ENCODE data around the gene MFSD2A.
"Not testable (repeated sequence)": the region's sequence is repeated elsewhere in the genome, so short reads cannot be mapped to it uniquely, and the experiment has no call there.

The MFSD2A gene

DNA sequence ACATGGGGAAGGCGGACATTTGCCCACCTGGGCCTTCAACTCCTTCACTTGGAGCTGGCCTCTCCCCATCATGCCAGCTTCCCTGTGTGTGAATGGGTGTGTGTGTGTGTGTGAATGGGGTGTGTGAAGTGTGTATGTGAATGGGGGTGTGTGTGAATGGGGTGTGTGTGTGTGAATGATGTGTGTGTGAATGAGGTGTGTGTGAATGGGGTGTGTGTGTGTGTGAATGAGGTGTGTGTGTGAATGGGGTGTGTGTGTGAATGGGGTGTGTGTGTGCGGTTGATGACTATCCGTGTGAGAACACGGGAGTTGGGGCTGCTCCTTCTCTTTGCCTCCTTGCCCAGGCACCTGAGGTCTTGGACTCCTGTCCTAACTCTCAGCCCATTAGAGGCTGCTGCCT lies 9.6 kb downstream of the MFSD2A start:
- DNase-seq (ENCODE audit: extremely low read depth in 1 of 2, low read depth in 1 of 2): no peak

GRCh38 chr1:39965044-39965443 lies 10.1 kb downstream of the MFSD2A start:
- DNase-seq (ENCODE audit: extremely low read depth in 1 of 2, low read depth in 1 of 2): no peak

GRCh38 chr1:39969048-39969447 lies 14.1 kb downstream of the MFSD2A start:
- no peak for DNase-seq (ENCODE audit: extremely low read depth in 1 of 2, low read depth in 1 of 2)

GRCh38 chr1:39969531-39970270 lies 14.8 kb downstream of the MFSD2A start:
- no peak for DNase-seq (ENCODE audit: extremely low read depth in 1 of 2, low read depth in 1 of 2)

- DNase-seq (ENCODE audit: extremely low read depth in 1 of 2, low read depth in 1 of 2): no peak
Measured at GRCh38 chr1:39970274-39970673, 15.3 kb downstream of the MFSD2A start.

- DNase-seq (ENCODE audit: extremely low read depth in 1 of 2, low read depth in 1 of 2): no peak
Measured at GRCh38 chr1:39971138-39971537, 16.2 kb downstream of the MFSD2A start.

- DNase-seq (ENCODE audit: extremely low read depth in 1 of 2, low read depth in 1 of 2): peak; percentile 28 to 33
Measured at GRCh38 chr1:39973503-39974135, 18.7 kb downstream of the MFSD2A start.

DNA sequence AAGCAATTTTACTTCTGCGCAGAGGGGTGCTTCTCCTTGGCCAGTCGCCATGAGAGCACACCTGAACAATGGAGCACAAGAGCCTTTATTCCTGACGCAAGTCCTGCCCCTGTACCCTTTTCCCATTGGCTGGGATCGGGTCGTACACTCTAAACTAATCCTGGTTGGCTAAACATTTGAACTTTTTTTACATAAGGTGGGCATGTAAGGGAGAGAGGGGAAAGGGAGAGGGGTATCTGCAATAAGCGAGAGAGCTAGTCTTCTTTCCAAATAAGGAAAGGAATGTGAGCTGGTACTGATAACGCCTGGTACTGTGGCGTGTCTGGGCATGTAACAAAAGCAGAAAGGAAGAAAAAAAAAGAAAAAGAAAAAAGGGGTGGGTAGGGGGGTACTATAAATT lies 21.8 kb downstream of the MFSD2A start:
- no peak for DNase-seq (ENCODE audit: extremely low read depth in 1 of 2, low read depth in 1 of 2)

GRCh38 chr1:39977202-39977601 lies 22.3 kb downstream of the MFSD2A start:
- no peak for DNase-seq (ENCODE audit: extremely low read depth in 1 of 2, low read depth in 1 of 2)

DNA sequence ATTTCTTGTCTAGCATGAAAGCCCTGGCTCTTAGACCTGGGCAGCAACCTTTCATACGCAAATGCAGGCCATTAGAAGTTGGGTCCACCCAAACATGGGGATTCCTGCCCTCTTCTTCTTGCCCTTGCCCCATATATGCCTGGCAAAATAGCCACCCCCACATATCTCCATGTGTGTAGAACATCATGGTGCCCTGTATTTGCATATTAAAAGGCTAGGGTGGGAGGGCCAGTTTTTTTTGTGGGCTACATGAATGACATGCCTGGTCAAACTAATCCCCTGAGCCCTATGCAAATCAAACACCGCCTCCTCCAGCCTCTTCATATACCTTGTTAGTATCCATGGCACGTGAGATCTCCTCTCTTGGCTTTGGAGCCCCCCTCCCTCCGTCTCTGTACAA lies 24.7 kb downstream of the MFSD2A start:
- no peak for DNase-seq (ENCODE audit: extremely low read depth in 1 of 2, low read depth in 1 of 2)

DNA sequence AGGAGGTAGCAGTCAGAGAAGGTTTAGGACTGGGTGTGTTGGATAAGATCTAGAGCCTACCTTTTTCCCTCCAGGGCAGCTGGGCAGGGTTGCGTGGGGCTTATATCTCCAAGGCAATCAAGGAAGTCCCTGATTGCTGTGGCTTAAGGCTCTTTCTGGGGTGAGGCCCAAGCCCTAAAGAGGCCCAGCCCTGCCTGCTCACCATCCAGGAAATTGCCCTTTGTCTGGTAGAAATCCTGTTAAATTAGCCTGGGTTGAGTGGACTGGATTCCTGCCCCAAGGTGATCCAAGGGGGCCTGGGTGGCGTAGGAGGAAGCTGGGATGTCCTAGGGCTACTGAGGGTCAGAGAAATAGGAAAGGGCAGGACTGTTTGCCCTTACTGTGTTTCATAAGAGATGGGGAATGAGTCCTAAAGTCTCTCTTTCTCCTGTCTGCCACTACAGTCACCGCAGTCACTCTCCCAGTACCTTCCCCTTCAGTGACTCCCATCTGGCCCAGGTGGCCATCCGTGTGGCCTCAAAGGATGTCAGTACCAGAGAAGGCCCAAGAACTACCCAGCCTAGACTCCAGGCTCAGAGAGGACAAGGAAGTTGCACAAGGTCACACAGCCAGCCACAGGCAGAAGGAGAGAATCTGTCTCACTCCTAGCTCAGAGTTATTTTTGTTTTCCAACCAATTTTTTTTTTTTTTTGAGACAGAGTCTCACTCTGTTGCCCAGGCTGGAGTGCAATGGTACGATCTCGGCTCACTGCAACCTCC lies 25.8 kb downstream of the MFSD2A start:
- DNase-seq (ENCODE audit: extremely low read depth in 1 of 2, low read depth in 1 of 2): no peak

DNA sequence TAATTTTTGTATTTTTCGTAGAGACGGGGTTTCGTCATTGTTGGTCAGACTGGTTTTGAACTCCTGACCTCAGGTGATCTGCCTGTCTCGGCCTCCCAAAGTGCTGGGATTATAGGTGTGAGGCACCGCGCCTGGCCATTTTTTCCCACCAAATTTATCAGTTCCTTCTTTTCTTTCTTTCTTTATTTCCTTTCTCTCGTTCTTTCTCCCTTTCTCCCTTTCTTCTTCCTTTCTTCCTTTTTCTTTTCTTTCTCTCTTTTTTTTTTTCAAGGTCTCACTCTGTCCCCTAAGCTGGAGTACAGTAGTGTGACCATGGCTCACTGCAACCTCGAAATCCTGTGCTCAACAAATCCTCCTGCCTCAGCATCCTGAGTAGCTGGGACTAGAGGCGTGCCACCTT lies 26.4 kb downstream of the MFSD2A start:
- DNase-seq (ENCODE audit: extremely low read depth in 1 of 2, low read depth in 1 of 2): no peak

DNA sequence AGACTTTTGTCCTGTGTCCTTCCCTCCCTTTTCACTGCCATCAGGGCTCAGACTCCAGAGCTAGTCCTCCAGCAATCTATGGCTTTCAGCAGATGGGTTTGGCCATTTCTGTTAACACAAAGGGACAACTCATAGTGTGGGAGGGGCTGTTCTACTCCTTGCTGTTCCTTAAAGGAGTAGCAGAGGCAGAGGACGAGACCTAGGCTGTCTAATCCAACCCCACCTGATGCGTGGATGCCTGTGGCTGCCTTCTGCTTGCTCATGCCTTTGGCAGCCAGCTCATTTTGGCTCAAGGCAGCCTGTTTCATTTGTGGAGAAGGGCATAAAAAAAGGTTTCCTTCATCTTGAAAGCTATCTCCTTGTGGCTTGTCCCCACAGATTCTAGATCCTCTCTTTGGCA lies 27.0 kb downstream of the MFSD2A start:
- DNase-seq (ENCODE audit: extremely low read depth in 1 of 2, low read depth in 1 of 2): no peak

DNA sequence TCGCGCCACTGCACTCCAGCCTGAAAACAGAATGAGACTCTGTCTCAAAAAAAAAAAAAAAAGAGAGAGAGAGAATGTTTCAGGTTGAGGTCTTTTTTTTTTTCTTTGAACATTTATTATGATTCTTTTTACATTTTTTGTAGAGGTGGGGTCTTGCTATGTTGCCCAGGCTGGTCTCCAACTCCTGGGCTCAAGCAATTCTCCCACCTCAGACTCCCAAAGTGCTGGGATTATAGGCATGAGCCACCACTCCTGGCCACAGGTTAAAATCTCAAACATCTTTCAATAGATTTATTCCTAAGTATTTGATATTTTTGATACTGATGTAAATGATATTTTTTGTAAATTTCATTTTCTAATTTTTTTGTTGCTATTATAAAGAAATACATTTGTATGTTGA lies 29.5 kb downstream of the MFSD2A start:
- DNase-seq (ENCODE audit: extremely low read depth in 1 of 2, low read depth in 1 of 2): not testable (repeated sequence)

GRCh38 chr1:39984951-39985350 lies 30.0 kb downstream of the MFSD2A start:
- DNase-seq (ENCODE audit: extremely low read depth in 1 of 2, low read depth in 1 of 2): no peak

- no peak for DNase-seq (ENCODE audit: extremely low read depth in 1 of 2, low read depth in 1 of 2)
Measured at GRCh38 chr1:39987869-39988268, 32.9 kb downstream of the MFSD2A start.

GRCh38 chr1:39988618-39989343 lies 33.8 kb downstream of the MFSD2A start:
- no peak for DNase-seq (ENCODE audit: extremely low read depth in 1 of 2, low read depth in 1 of 2)

- no peak for DNase-seq (ENCODE audit: extremely low read depth in 1 of 2, low read depth in 1 of 2)
Measured at GRCh38 chr1:39990428-39990827, 35.5 kb downstream of the MFSD2A start.

DNA sequence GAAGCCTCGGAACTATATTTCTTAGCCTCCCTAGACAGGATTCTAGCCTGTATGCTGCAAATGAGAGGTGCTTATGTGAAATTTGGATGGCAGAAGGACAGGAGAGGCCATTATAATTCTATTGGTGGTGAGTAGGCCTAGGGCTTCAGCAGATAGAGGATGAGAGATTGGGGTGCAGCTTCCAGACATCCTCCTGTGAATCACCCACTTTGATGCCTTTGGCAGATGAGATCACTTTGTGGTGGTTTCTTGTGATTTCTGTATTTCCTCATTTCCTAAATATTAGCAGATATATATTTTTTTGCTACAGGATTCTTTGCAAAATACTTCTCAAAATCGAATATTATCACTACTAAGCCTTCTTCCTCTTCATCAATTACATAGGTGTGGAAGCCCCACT lies 37.3 kb downstream of the MFSD2A start:
- DNase-seq (ENCODE audit: extremely low read depth in 1 of 2, low read depth in 1 of 2): no peak

DNA sequence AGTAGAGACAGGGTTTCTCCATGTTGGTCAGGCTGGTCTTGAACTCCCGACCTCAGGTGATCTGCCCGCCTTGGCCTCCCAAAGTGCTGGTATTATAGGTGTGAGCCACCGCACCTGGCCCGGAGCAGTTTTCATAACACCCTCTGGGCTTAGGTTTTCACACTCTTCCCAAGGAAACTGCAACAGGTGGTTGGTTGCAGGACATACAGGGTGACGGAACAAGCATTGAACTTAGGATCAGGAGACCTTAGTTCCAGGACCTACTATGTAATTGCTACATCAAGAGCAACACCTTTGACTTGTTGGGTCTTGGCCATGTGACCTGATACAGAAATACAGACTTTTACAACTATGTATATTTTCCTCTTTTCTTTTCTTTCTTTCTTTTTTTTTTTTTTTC lies 37.9 kb downstream of the MFSD2A start:
- no peak for DNase-seq (ENCODE audit: extremely low read depth in 1 of 2, low read depth in 1 of 2)

GRCh38 chr1:39995973-39996393 lies 41.0 kb downstream of the MFSD2A start:
- DNase-seq (ENCODE audit: extremely low read depth in 1 of 2, low read depth in 1 of 2): no peak
